ENCODE results near the gene MAB21L4. TPM values are rescaled to one million over a fixed set of nuclear protein-coding genes. Genes with fewer than 3 reads are reported as not detected.

Gene MAB21L4
- total and polyA plus RNA-seq, 5 experiments from 2014 or later, result not detected

- Mint-ChIP-seq H3K9me3 (no peaks in the 10 kb centered on the region), H3K4me3 (no peak overlapping the region), H3K27ac (peak overlapping the region in 1 of 10 donors; percentile 33), H3K4me1 (no peaks in the 10 kb centered on the region), H3K36me3 (no peaks in the 10 kb centered on the region), H3K27me3 (peaks cover 0 to 12% (median 0%) of the 10 kb centered on the region in 5 donors)
- DNase-seq, result peak in 1 of 10 donors; percentile 54
- no peak for ATAC-seq
- POLR2A ChIA-PET, result no interaction called here
Observed at GRCh38 chr2:240921311-240921994, 25.5 kb upstream of the MAB21L4 start.

- Mint-ChIP-seq H3K27me3 (peaks cover 0 to 12% (median 0%) of the 10 kb centered on the region in 5 donors), H3K4me1 (no peaks in the 10 kb centered on the region), H3K27ac (no peak overlapping the region), H3K9me3 (no peaks in the 10 kb centered on the region), H3K4me3 (no peak overlapping the region), H3K36me3 (no peaks in the 10 kb centered on the region)
- ATAC-seq (no peak), DNase-seq (peak in 3 of 10 donors; percentile 1 to 57 (median 11))
- POLR2A ChIA-PET, result no interaction called here
Observed at GRCh38 chr2:240920783-240921231, 24.9 kb upstream of the MAB21L4 start.

GRCh38 chr2:240919786-240920782 lies 24.1 kb upstream of the MAB21L4 start:
- Mint-ChIP-seq H3K27ac (peak overlapping the region in 1 of 10 donors; percentile 70), H3K4me1 (peaks cover 0 to 3% (median 0%) of the 10 kb centered on the region in 4 donors), H3K9me3 (no peaks in the 10 kb centered on the region), H3K36me3 (no peaks in the 10 kb centered on the region), H3K4me3 (no peak overlapping the region), H3K27me3 (peaks cover 0 to 17% (median 0%) of the 10 kb centered on the region in 5 donors)
- peak in 2 of 10 donors; percentile 15 to 24 for DNase-seq
- no peak for ATAC-seq
- POLR2A ChIA-PET, result no interaction called here

DNA sequence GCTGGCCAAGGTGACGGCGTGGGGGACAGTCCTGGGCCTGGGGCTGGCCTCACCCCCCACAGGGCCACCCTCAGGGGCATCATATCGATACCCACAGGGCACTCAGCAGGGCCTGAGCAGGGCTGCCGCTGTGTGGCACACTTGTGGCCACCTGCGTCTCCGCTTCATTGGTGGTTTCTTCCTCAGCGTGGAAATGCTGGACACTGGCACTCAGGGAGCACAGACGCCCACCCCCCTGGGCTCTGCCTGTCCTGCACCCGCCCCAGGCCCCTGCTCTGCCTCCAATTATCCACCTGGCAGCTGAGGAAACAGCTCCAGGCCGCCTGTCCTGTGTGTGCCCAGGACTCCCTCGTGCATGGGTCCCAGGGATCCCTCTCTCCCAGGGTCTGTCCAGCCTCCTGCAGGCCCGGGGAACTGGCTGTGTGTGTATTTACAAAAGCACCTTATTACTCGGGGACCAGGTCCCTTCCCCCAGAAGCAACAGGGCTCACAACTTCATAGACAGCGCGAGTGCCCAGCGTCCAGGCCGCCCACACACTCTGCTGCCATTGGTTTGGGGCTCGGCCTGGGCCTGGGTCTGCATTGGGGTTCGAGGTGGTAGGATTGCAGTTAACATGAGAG lies 23.3 kb upstream of the MAB21L4 start:
- Mint-ChIP-seq H3K36me3 (no peaks in the 10 kb centered on the region), H3K9me3 (no peaks in the 10 kb centered on the region), H3K27ac (peak overlapping the region in 1 of 10 donors; percentile 70), H3K27me3 (peaks cover 0 to 18% (median 0%) of the 10 kb centered on the region in 5 donors), H3K4me1 (peaks cover 0 to 3% (median 0%) of the 10 kb centered on the region in 4 donors), H3K4me3 (no peak overlapping the region)
- DNase-seq, result peak in 2 of 10 donors; percentile 13 to 61
- POLR2A ChIA-PET, result no interaction called here
- no peak for ATAC-seq

DNA sequence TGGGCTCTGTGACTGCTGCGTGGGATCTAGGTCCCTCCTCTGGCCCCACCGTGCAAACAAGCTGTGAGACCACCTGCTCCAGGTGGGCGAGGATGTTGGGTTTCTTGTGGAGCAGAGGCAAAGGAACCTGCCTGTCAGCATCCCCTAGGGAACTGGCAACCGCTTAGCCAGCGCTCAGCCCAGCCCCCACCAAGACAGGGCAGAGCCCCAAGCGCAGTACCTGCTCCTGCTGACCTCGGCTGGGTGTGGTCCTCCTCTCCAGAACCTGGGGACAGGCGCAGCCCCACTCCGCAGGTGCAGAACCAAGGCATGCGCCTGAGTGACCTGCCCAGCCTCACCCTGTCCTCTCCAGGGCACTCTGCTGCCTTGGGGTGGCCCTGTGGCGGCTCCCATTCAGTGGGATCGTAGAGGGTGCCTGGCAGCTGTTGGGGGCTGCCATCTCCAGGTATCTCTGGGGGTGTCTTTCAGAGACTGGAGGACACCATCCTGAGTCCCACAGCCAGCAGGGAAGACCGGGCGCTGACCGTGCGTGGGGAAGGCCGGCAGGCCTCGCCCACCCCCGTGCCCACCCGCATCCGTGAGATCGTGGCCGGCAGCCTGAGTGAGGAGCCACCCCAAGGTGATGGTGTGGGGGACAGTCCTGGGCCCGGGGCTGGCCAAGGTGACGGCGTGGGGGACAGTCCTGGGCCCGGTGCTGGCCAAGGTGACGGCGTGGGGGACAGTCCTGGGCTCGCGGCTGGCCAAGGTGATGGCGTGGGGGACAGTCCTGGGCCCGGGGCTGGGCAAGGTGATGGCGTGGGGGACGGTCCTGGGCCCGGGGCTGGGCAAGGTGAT lies 22.5 kb upstream of the MAB21L4 start:
- peaks cover 0 to 21% (median 0%) of the 10 kb centered on the region in 5 donors for H3K27me3 Mint-ChIP-seq
- peak in 3 of 10 donors; percentile 3 to 58 (median 7) for DNase-seq
- H3K4me3 Mint-ChIP-seq, result no peak overlapping the region
- POLR2A ChIA-PET, result no interaction called here
- ATAC-seq, result no peak
- H3K27ac Mint-ChIP-seq, result no peak overlapping the region
- no peaks in the 10 kb centered on the region for H3K36me3 Mint-ChIP-seq
- peaks cover 0 to 3% (median 0%) of the 10 kb centered on the region in 4 donors for H3K4me1 Mint-ChIP-seq
- no peaks in the 10 kb centered on the region for H3K9me3 Mint-ChIP-seq

DNA sequence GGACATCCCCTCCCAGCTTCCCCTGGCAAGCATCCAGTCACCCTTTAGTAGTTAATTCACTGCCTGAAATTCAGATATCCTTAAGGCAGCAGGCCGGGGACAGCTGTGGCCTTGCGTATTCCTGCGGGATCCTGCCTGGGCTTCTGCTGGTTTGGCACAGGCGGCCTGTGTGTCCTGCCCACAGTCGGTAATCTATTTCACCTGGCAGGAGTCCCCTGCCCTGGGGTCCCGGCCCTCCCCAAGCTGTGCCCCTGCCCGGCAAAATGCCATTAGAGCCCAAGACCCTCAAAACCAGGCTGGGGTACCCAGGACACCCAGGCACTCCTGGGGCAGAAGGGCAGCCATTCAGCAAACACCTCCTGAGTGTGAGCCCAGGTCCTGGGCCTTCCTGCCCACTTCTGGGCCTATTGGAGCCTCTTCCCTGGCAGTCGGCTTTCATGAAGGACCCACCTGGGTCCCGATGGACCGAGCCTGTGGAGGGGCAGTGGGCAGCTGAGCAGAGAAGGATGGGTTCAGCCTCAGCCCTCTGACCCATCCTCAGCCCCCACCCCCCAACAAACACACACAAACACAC lies 21.8 kb upstream of the MAB21L4 start:
- no peak overlapping the region for H3K27ac Mint-ChIP-seq
- no peaks in the 10 kb centered on the region for H3K9me3 Mint-ChIP-seq
- no peaks in the 10 kb centered on the region for H3K36me3 Mint-ChIP-seq
- DNase-seq (peak in 2 of 10 donors; percentile 1 to 43), ATAC-seq (no peak)
- H3K4me3 Mint-ChIP-seq, result no peak overlapping the region
- POLR2A ChIA-PET, result no interaction called here
- peaks cover 0 to 3% (median 0%) of the 10 kb centered on the region in 4 donors for H3K4me1 Mint-ChIP-seq
- peaks cover 0 to 25% (median 4%) of the 10 kb centered on the region in 5 donors for H3K27me3 Mint-ChIP-seq

DNA sequence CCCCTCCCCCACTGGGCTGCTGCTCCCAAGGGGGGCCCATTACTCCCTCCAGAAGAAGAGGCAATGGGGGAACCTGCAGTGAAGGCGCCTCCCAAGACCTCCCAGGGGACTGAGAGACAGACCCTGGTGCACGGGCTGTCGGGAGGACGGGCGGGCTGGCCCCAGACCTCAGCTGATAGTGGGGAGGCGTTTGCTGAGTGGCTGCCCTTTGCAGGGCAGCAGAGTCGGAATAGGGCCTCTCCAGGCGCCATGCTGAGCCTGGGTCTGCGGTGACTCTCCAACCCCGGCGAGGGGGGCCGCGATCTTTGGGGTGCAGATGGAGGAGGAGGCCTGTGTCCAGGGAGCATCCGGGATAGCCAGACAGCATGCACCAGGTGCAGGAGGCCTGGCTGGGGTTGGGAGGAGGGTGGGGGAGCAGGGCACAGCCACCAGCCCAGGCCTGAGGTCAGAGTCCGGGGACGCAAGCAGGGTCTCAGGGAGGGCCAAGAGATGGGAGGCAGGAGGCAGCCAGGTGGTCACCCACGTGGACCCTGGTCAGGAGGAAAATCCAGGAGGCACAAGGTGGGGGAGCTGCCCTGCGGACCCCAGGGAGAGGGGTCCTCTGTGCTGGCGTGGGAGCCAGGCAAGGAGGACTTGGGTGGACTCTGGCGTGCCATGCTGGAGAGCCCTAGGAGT lies 21.2 kb upstream of the MAB21L4 start:
- no peaks in the 10 kb centered on the region for H3K9me3 Mint-ChIP-seq
- no peak overlapping the region for H3K27ac Mint-ChIP-seq
- H3K4me3 Mint-ChIP-seq, result no peak overlapping the region
- H3K4me1 Mint-ChIP-seq, result peaks cover 0 to 3% (median 0%) of the 10 kb centered on the region in 4 donors
- peaks cover 2 to 30% (median 5%) of the 10 kb centered on the region in 5 donors for H3K27me3 Mint-ChIP-seq
- DNase-seq, result peak in 2 of 10 donors; percentile 6 to 34
- H3K36me3 Mint-ChIP-seq, result no peaks in the 10 kb centered on the region
- POLR2A ChIA-PET, result no interaction called here
- ATAC-seq, result no peak

DNA sequence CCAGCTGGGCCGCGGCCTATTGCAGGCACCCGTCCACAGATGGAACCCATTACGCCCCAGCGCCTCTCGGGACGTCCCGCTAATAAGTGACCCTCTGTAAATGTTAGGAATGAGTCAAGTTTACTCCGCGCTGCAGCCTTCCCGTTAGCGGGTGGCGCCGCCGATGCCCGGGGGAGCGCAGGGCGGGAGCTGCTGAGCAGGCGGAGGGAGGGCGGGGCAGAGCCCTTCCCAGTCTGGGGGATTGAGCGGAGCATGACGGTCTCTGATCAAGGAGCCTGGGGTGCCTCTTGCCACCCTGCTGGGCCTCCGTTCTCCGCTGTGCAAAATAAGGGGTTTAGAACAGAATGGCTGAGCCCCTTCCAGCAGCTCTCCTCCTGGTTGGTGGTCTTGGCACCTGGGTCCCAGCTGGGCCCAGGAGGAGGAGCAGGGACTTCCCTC lies 20.6 kb upstream of the MAB21L4 start:
- H3K4me1 Mint-ChIP-seq, result peaks cover 0 to 3% (median 0%) of the 10 kb centered on the region in 4 donors
- H3K4me3 Mint-ChIP-seq, result no peak overlapping the region
- no peaks in the 10 kb centered on the region for H3K9me3 Mint-ChIP-seq
- DNase-seq, result peak in 2 of 10 donors; percentile 3 to 48
- no peaks in the 10 kb centered on the region for H3K36me3 Mint-ChIP-seq
- POLR2A ChIA-PET, result no interaction called here
- ATAC-seq, result no peak
- no peak overlapping the region for H3K27ac Mint-ChIP-seq
- peaks cover 2 to 36% (median 8%) of the 10 kb centered on the region in 5 donors for H3K27me3 Mint-ChIP-seq

DNA sequence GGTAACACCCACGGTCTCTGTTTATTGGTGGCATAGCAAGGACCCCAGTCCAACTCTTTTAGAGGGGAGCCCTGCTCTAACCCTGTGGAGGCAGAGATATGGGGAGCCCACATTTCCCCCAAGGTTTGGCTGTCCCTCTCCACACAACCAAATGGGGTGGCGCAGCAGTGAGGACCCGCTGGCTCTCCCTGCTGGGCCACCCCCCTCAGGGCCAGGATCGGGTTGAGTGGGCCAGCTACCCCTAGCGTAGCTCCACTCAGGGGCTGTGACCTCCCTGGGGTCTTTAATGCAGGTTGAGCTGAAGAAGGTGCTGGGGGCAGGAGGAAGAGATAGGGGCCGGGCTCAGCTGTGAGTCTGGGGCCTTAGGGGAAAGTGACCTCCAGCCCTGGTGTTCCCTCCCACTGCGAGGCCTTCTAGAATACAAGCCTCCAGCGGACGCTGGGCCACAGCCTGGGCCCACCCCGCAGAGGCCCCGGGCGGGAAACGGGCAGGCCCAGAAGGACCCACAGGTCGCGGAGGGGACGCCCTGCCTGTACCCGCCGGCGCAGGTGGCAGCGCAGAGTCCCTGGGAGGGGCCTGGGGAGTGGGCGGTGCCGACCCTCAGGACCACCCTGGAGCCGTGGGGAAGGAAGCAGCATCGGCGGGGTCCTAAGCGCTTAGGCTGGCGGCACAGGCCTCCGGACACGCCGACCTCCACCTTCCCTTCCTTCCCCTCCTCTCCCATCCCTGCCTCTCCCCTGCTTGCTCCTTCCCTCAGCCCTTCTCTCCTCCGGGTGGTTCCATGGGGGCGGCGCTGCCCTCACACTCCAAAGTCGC lies 19.8 kb upstream of the MAB21L4 start:
- no peaks in the 10 kb centered on the region for H3K36me3 Mint-ChIP-seq
- POLR2A ChIA-PET, result no interaction called here
- H3K4me1 Mint-ChIP-seq, result peaks cover 0 to 3% (median 0%) of the 10 kb centered on the region in 4 donors
- H3K4me3 Mint-ChIP-seq, result peak overlapping the region in 1 of 10 donors; percentile 55
- no peak overlapping the region for H3K27ac Mint-ChIP-seq
- ATAC-seq (peak in 1 of 2 donors; percentile 33), DNase-seq (peak in 3 of 10 donors; percentile 4 to 60 (median 5))
- no peaks in the 10 kb centered on the region for H3K9me3 Mint-ChIP-seq
- H3K27me3 Mint-ChIP-seq, result peaks cover 2 to 37% (median 8%) of the 10 kb centered on the region in 5 donors

DNA sequence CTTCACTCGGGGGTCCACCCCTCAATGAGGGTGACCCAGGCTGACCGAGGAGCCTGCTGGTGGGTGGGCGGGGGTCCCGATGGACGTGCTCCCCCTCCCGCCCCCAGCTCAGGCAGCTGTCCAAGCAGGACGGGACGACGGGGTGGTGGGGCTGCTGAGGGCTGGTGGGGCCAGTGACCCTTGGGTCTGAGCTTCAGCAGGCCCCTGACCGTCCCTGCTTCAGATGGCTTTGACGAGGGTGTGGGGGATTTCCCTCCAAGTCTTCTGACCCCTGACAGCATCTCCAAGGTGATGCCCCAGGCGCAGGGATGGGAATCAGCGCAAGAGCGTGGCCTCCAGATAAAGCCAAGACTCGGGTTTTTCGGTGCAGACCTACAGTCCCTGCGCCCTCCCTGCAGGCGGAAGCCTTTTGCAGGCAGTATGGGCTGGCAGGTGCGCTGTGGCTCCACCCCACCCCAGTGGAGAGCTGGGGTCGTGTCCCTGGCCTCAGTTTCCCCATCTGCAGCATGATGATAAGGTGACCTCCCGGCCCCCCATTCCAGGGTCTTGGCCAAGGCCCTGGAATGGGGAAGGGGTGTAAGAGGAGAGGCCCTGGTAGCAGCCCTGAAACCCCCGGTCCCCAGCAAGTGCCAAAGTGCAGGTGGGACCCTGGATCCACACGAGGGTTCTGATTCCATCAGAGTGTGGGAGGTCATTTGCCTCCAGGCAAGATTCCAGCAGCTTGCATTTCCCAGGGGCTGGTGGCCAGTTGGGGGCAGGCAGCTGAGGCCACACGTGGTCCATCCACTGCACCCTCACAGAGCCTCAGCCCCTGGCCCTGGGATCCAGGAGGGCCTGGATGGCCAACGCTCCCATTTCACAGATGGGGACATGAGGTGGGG lies 18.9 kb upstream of the MAB21L4 start:
- peak overlapping the region in 1 of 10 donors; percentile 33 for H3K27ac Mint-ChIP-seq
- H3K36me3 Mint-ChIP-seq, result no peaks in the 10 kb centered on the region
- peaks cover 0 to 3% (median 0%) of the 10 kb centered on the region in 4 donors for H3K4me1 Mint-ChIP-seq
- peak in 2 of 10 donors; percentile 13 to 55 for DNase-seq
- no peak overlapping the region for H3K4me3 Mint-ChIP-seq
- no peak for ATAC-seq
- H3K27me3 Mint-ChIP-seq, result peaks cover 3 to 44% (median 8%) of the 10 kb centered on the region in 5 donors
- POLR2A ChIA-PET, result interaction anchor here (0.7 to 1.5 kb wide), 4 partner anchors 24 to 235 kb away, joined by 3 to 6 read pairs (median 3); partner anchors contain the start of gene PPP1R7
- H3K9me3 Mint-ChIP-seq, result no peaks in the 10 kb centered on the region

All from naive thymus-derived CD8-positive, alpha-beta T cell (primary cell).